NCI-H510A treated with DMSO at 0.1 percent for 48 hours (cell line): ENCODE results near the gene NELFA.
A peak's percentile ranks its signal among the peaks of the same experiment; 100 is the strongest.

ENCODE experiments used
- DNase-seq: peaks from one replicate; lab custom pipeline; 2025; lab: John Stamatoyannopoulos, UW

Gene NELFA

DNA sequence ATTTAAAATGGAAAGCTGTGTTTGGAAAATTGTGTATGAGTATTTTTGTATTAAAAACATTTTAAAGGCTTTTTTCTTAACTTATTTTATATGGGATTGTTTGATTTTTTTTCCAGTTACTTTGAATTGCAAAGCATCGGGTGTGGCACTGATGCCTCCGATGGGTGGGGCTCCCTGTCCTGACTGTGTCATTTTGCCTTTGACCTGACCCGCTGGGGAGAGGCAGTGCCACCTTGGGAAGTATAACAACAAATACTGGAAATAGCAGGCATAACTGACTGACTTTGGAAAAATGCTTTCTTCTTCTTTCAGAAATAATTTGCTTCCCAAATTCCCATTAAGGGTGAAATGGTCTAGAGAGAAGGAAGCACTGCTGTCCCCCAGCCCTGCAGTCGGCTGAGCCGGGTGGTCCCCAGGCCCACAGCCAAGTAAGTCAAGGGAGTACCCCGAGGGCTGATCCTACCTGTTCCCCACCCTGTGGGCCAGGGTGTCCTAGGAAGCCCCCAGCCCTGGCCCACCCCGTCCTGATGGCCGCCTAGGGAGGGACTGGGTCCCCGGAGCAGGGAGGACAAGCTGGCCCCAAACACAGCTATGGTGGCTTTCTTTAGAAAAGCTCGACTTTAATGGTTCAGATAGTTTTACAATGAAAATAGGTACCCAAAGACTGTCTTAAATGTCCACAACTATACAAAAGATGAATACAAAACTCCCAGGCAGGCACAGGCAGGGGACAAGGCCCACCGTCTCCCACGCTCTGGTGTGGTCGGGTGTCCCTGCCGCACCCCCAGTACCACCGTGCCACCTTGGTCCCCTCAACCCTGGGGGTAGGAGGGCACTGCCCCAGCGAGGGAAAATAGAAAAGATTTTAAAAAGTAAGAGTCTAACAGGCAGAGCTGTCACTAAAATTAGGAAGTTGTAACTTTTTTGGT is 26.4 kb downstream of the NELFA start:
- no peak for DNase-seq

- DNase-seq = peak; percentile 5
Measured at GRCh38 chr4:1981251-1982058, 27.3 kb downstream of the NELFA start.

GRCh38 chr4:1980561-1981041 is 28.2 kb downstream of the NELFA start:
- no peak for DNase-seq

DNA sequence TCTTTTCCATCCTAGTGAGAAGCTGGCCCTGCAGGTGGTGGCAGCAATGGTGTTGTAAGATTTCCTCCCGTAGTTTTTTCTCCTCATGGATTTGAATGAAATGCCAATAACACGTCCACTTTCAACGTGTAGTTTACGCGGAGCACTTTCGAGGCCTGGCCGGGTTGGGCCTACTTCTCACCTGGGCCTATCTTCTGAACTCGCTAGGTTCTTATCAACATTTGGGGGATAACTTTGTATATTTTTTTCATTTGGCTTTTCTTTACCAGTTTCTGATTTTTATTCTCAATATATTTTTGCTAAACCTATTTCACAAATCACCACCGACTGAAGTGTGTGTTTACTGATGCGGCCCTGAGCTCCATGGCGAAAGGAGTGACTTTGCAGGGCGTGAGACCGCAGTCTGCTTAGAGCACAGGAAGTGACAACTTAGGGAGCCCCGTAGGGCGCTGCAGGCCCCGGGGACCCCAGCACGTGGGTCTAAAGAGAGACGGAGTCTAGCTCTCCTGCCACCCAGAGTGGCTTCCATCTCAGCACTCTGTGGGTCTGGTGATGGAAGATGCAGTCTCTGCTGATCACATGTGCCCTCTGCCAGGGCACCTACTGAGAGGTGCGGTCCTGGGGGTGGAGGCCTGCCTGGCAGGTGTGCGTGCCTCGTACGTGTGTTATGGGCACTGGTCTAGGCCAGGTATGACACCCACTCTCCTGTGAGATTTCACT is 29.1 kb downstream of the NELFA start:
- no peak for DNase-seq

- DNase-seq = no peak
Measured at GRCh38 chr4:1978741-1979476, 29.9 kb downstream of the NELFA start.

GRCh38 chr4:1978226-1978625 is 30.5 kb downstream of the NELFA start:
- no peak for DNase-seq

- DNase-seq = no peak
Measured at GRCh38 chr4:1976416-1977352, 32.1 kb downstream of the NELFA start.

GRCh38 chr4:1975880-1976279 is 32.9 kb downstream of the NELFA start:
- DNase-seq = no peak

DNA sequence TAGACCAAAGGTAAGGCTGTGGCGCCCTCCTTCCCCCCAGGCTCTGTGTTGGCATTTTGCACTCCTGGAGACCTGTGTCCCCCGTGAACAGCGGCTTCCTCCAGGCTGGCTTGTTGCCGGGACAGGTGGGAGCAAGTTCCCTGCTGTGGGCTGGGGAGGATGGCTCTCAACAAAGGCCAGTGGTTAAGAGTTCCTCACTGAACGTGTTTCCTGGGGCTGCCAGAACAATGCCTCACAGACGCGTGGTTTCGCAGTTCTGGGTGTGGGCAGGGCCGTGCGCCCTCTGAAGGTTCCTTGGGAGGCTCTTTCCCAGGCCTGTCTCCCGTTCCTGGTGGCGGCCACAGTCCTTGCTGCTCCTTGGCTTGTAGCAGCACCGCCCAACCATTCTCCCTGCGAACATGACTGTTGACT is 33.4 kb downstream of the NELFA start:
- DNase-seq = no peak

DNA sequence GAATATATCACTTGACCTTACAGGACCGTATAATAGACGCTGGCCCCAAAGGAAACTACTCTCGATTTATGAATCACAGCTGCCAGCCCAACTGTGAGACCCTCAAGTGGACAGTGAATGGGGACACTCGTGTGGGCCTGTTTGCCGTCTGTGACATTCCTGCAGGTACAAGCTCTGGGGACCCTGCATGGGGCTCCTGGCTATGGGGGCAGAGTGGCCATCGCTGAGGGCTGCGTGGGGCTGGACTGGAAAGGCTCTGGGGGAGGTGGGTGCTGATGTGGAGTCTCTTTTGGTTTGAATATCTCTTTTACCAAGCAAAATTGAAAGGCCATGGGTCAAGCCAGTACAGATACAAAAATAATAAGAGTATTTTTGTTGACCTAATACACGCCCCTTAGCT is 33.9 kb downstream of the NELFA start:
- DNase-seq = no peak

- no peak for DNase-seq
Measured at GRCh38 chr4:1973661-1974060, 35.1 kb downstream of the NELFA start.

- DNase-seq = no peak
Measured at GRCh38 chr4:1973218-1973617, 35.6 kb downstream of the NELFA start.

GRCh38 chr4:1972414-1972813 is 36.4 kb downstream of the NELFA start:
- DNase-seq = no peak

DNA sequence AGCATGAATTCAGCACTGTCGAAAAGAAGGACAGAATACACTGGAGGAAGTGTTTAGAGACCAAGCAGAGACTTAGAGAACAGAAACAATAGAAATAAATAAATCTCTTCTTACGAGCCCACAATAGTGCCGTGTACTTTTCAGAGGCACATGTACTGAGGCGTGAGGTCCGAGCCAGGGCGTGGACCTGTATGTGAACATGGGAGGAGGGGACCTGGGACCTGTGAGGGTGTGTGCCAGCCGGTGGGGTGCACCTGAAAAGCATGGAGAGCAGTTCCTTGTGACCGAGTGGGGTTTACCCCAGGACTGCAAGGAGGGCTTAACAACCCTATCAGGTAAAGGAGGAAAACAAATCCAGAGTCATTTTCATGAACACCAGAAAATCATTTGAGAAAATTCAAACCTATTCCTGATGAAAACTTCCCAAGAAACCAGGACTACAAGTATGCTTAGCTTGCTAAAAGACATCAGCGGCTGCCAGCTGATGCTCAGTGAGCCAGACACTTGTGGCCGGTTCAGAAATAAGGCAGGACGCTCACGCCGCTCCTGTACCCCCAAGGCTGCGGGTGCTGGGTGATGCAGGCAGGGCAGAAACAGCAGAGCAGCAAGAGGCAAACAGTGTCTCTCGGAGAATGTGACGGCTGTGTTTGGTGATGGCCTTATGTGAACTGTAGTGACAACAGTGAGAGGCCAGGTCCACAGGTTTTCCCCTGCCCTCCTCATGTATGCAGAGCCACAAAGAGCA is 37.1 kb downstream of the NELFA start:
- DNase-seq = no peak

DNA sequence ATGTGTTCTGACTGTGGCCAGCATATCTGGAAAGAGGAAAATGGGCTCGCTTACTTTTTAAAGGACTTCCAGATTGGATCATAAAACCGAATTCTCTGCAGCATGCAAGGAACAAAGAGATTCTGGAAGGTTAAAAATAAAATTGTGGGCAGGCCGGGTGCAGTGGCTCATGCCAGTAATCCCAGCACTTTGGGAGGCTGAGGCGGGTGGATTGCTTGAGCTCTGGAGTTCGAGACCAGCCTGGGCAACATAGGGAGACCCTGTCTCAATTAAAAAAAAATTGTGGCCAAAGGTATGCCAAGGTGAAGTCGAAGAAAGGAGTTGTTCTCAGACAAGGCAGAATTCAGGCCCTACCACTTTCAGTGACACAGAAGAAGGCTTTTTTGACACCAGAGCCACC is 37.8 kb downstream of the NELFA start:
- no peak for DNase-seq

DNA sequence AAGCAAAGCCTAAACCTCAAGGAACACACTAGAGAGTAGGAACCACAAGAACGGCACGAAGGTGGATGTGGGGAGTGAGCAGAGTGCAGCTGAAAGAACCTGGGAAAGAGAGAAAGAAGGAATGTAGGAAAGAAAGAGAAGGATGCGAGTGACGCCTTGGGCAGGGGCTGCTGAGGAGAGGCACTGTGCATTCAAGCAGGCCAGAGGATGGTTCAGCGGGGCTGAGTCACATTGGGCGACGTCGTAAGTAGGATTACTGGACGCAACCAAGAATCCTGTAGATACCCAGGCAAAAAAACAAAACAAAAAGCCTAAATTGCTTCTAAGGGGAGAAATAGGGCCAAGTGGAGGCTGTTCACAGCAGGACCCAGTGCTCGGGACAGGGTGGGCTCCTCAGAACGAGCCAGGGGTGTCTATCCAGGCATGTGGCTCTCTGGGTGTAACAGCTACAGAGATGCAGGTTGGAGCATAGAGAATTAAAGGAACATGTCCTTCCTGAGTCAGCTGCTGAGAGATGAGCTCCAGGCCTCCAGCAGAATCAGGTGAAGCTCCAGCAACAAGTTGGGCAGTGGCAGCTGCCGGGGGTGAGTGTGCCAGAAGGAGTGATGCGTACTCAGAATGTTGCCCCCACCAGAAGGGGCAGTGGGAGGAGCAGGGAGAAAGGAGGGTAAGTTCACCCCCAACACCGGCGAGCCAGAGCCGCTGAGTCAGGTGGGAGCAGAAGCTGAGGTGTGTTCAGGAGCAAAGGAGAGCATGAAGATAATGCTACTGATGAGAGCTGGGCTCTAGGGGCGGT is 38.6 kb downstream of the NELFA start:
- DNase-seq = no peak

DNA sequence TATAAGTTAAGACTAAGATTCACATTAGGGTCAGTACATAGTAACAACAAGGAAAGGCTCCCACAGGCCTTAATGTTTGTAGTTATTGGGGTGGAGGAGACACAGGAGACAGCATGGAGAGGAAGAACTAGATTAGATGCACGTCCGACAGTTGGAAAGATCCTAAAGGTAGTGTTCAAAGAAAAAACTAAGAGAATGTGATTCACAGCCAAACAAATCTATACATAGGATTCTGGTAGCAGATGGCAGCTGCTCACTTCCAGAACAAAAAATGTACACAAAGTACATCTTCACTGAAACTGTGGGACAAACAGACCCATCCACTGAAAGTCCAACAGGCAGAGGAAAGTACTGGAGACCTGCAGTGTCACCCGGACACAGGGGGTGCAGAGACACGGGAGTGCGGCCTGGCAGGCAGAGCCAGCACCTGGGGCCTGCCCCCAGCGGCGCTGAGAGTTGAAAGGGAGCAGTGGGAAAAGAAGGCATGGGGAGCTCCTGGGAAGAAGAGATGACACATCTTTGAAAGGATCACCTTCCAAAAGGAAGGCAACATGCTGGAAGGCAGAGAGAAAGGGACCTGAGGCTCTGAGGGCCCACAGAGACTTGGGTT is 40.0 kb downstream of the NELFA start:
- DNase-seq = no peak

GRCh38 chr4:1967512-1968149 is 41.1 kb downstream of the NELFA start:
- peak; percentile 23 for DNase-seq
